WTC11 (cell line): Measurements from ENCODE around the gene LRRC14B.
"Not testable (repeated sequence)": the region's sequence is repeated elsewhere in the genome, so short reads cannot be mapped to it uniquely, and the experiment has no call there.

Source experiments
- ATF2 ChIP-seq: sonication (generic); formaldehyde crosslinking; IDR thresholded peaks from 2 replicates; pipeline ENCODE4 v1.8.1; 2022; ENCODE audit warnings: low read depth, missing genetic modification reagents, borderline replicate concordance
- CREB1 ChIP-seq: sonication (generic); formaldehyde crosslinking; IDR thresholded peaks from 2 replicates; pipeline ENCODE4 v1.8.0; 2023; ENCODE audit warnings: mild to moderate bottlenecking, missing genetic modification reagents
- CTCF ChIP-seq: fragments of 200-600 bp; IDR thresholded peaks from 2 replicates; pipeline ENCODE4 v1.8.0; 2022; ENCODE audit warnings: antibody characterized with exemption
- E2F1 ChIP-seq: sonication (generic); formaldehyde crosslinking; IDR thresholded peaks from 2 replicates; pipeline ENCODE4 v1.8.0; 2022; ENCODE audit warnings: mild to moderate bottlenecking, missing genetic modification reagents
- FOXJ3 ChIP-seq: sonication (generic); formaldehyde crosslinking; IDR thresholded peaks from 2 replicates; pipeline ENCODE4 v1.9.0; 2021; ENCODE audit warnings: missing genetic modification reagents, mild to moderate bottlenecking, borderline replicate concordance
- FOXK1 ChIP-seq: sonication (generic); formaldehyde crosslinking; IDR thresholded peaks from 2 replicates; pipeline ENCODE4 v1.8.0; 2022; ENCODE audit warnings: mild to moderate bottlenecking, moderate library complexity, missing genetic modification reagents
- HMGXB4 ChIP-seq: sonication (generic); formaldehyde crosslinking; IDR thresholded peaks from 2 replicates; pipeline ENCODE4 v1.8.1; 2023; ENCODE audit warnings: mild to moderate bottlenecking, moderate library complexity, missing genetic modification reagents
- JUN ChIP-seq: sonication (generic); formaldehyde crosslinking; IDR thresholded peaks from 2 replicates; pipeline ENCODE4 v1.8.0; 2023; ENCODE audit warnings: mild to moderate bottlenecking, missing genetic modification reagents
- NR1H2 ChIP-seq: sonication (generic); formaldehyde crosslinking; IDR thresholded peaks from 2 replicates; pipeline ENCODE4 v1.9.0; 2021; ENCODE audit warnings: mild to moderate bottlenecking, moderate library complexity, missing genetic modification reagents
- NR3C1 ChIP-seq: sonication (generic); formaldehyde crosslinking; conservative IDR thresholded peaks from 2 replicates; pipeline ENCODE4 v1.8.1; 2023; ENCODE audit warnings: low read depth, mild to moderate bottlenecking, missing genetic modification reagents
- PRDM15 ChIP-seq: sonication (generic); formaldehyde crosslinking; IDR thresholded peaks from 2 replicates; pipeline ENCODE4 v1.8.0; 2022; ENCODE audit warnings: missing genetic modification reagents
- SMAD4 ChIP-seq: sonication (generic); formaldehyde crosslinking; IDR thresholded peaks from 2 replicates; pipeline ENCODE4 v1.8.0; 2022; ENCODE audit warnings: mild to moderate bottlenecking, missing genetic modification reagents
- TEAD1 ChIP-seq: sonication (generic); formaldehyde crosslinking; IDR thresholded peaks from 2 replicates; pipeline ENCODE4 v1.8.0; 2022; ENCODE audit warnings: mild to moderate bottlenecking, missing genetic modification reagents
- ZNF121 ChIP-seq: sonication (generic); formaldehyde crosslinking; IDR thresholded peaks from 2 replicates; pipeline ENCODE4 v1.8.0; 2023; ENCODE audit warnings: missing genetic modification reagents

GRCh38 chr5:240550-240949 is 49.3 kb downstream of the LRRC14B start:
- not testable (repeated sequence) for TF ChIP-seq NR1H2; ZNF121 (CRISPR knock-in tag); CTCF; CREB1 (CRISPR knock-in tag); FOXK1 (CRISPR knock-in tag); PRDM15 (CRISPR knock-in tag); E2F1 (CRISPR knock-in tag); HMGXB4 (CRISPR knock-in tag); JUN (CRISPR knock-in tag); ATF2 (CRISPR knock-in tag); NR3C1 (CRISPR knock-in tag); SMAD4; FOXJ3; TEAD1 (CRISPR knock-in tag)
